Stimulated activated CD4-positive, alpha-beta T cell treated with anti-CD3 and anti-CD28 coated beads, Interleukin-12 subunit alpha, Interleukin-12 subunit beta, amount 100 ng/mL, for 4 hours (primary cell): ENCODE data around the gene EVI5L.
A peak's percentile ranks its signal among the peaks of the same experiment; 100 is the strongest.

Experiments
- DNase-seq: peaks from one replicate; pipeline ENCODE4 v3.0.0-alpha.2; 2020

The EVI5L gene

GRCh38 chr19:7862413-7862951 lies 32.5 kb downstream of the EVI5L start:
- peak; percentile 65 for DNase-seq

- no peak for DNase-seq
Observed at GRCh38 chr19:7863157-7863970, 33.3 kb downstream of the EVI5L start.

- no peak for DNase-seq
Observed at GRCh38 chr19:7863971-7864689, 34.1 kb downstream of the EVI5L start.

GRCh38 chr19:7864690-7865074 lies 34.7 kb downstream of the EVI5L start:
- no peak for DNase-seq

- no peak for DNase-seq
Observed at GRCh38 chr19:7865262-7865911, 35.4 kb downstream of the EVI5L start.

- no peak for DNase-seq
Observed at GRCh38 chr19:7866399-7867091, 36.5 kb downstream of the EVI5L start.

- no peak for DNase-seq
Observed at GRCh38 chr19:7867092-7867844, 37.2 kb downstream of the EVI5L start.

GRCh38 chr19:7868326-7868670 lies 38.3 kb downstream of the EVI5L start:
- no peak for DNase-seq

- peak; percentile 81 for DNase-seq
Observed at GRCh38 chr19:7868671-7869452, 38.8 kb downstream of the EVI5L start.

GRCh38 chr19:7869453-7869909 lies 39.5 kb downstream of the EVI5L start:
- DNase-seq: peak; percentile 79

GRCh38 chr19:7869910-7870511 lies 40.0 kb downstream of the EVI5L start:
- DNase-seq: peak; percentile 45

- no peak for DNase-seq
Observed at GRCh38 chr19:7870571-7871436, 40.8 kb downstream of the EVI5L start.

- DNase-seq: peak; percentile 69
Observed at GRCh38 chr19:7871437-7872305, 41.7 kb downstream of the EVI5L start.

GRCh38 chr19:7872306-7873204 lies 42.5 kb downstream of the EVI5L start:
- DNase-seq: no peak

GRCh38 chr19:7873304-7874075 lies 43.5 kb downstream of the EVI5L start:
- DNase-seq: no peak

GRCh38 chr19:7874076-7874896 lies 44.3 kb downstream of the EVI5L start, which contains the start of gene PRR36:
Gene PRR36 (minus strand): TSS chr19:7874390. CDS start chr19:7873689, 701 bp downstream.
- no peak for DNase-seq
